ENCODE data around the gene BNIP5.

The BNIP5 gene

GRCh38 chr6:36336779-36337241, at the start of gene BNIP5:
BNIP5 (minus strand) TSS chr6:36336888; CDS start chr6:36330690, 6,198 bp downstream.
- DNase-seq: no peak

- DNase-seq: no peak
Measured at GRCh38 chr6:36384095-36384494, 47.4 kb upstream of the BNIP5 start.

DNA sequence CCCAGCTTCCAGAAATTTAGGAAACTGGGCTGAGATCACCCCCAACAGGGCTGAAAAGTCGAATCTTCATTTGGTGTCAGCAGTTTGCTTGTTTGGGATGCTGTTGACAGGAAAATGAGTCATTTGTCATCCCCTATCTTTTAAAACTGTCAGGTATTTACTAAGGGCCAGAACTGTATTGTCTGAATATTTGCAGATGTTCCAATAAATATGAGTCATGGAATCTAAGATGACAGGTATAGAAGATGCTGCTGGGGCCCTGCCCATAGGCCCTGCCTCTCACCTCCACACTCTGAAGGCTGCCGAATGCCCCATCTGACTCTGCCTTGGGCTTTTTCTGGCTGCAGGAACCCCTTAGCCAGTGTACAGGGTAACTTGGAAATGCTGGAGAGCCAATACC, 46.9 kb upstream of the BNIP5 start:
- peak; percentile 44 for DNase-seq

- DNase-seq: no peak
Measured at GRCh38 chr6:36382976-36383375, 46.3 kb upstream of the BNIP5 start.

DNA sequence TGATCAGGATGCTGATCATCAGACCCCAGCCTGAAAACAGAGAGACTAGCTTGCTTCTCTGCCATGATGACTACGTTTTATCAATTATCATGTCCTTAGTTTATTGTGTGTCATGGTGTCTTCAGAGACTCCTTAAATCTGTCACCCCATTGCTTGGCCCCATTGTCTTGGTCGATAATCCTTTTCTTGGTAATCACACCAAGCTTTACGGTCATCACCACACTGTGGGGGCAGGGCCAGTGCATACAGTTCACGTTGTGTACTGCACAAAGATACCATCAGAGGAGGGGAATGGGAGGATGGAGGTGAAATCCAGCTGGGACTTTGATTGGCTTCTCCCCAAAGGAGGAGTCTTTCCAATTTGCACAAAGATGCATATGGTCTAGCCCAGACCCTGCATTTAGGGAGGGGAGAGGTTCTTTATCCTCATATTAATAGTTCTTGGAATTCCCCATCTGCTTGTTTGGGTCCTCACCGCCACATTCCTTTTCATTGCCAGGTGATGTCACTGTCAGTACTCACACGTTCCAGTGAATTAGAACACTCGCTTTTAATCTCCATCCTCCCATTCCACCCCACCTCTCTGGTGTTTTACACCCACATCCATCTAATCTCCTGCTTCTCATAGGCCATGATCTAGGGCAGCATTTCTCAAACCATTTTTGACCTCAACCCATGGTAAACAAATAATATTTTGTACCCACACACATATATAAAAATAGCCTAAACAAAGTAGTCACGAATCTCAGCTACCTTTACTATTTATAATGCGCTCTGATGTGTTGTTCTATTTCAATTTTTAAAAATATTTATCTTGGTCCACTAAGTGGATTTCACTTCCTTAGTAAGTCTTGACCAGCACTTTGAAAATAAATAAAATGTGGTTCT, 45.1 kb upstream of the BNIP5 start:
- no peak for DNase-seq

GRCh38 chr6:36380166-36380565, 43.5 kb upstream of the BNIP5 start:
- no peak for DNase-seq

- DNase-seq: no peak
Measured at GRCh38 chr6:36378936-36379335, 42.2 kb upstream of the BNIP5 start.

DNA sequence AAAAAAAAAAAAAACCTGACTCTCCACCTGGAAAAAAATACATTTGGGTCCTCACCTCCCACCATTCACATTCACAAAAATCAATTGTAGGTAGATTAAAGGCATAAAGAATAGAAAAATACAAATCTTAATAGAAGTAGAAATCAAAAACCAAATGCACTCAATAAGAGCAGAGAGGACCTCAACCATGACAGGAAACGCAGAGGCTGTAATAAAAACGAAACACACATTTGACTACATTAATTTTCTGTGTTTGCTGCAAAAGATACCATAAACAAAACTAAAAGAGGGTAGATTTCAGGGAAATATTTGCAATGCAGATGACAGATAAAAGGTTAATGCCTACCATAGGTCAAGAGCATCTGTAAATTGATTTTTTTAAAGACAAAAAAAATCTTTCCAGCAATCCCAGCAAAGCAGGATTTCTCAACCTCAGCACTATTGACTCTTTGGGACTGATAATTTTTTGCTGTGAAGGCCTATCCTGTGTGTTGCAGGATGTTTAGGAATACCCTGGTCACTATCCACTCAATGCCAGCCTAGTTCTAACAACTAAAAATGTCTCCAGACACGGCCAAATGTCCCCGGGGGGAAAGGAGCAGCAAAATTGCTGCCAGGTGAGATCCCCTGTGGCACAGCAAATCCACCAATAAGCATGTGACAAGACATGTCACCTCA, 41.7 kb upstream of the BNIP5 start:
- no peak for DNase-seq

DNA sequence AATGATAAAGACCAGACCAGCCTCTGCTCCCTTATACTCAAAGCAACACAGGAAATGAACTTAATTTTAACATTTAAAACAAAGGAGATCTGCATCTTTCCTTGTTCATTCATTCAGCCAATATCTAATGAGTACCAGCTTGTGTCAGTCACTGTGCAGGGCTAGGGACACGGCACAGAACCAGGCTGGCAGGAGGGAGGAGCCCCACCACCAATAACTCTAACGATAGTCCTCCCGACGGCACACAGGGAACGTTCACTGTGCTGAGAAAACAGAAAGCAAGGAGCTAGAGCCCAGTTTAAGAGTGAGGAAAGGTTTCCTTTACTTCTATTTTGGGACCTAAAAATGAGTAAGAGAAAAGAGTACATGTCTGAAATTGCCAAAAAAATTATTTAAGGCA, 40.9 kb upstream of the BNIP5 start:
- no peak for DNase-seq

- DNase-seq: no peak
Measured at GRCh38 chr6:36376742-36377141, 40.1 kb upstream of the BNIP5 start.

DNA sequence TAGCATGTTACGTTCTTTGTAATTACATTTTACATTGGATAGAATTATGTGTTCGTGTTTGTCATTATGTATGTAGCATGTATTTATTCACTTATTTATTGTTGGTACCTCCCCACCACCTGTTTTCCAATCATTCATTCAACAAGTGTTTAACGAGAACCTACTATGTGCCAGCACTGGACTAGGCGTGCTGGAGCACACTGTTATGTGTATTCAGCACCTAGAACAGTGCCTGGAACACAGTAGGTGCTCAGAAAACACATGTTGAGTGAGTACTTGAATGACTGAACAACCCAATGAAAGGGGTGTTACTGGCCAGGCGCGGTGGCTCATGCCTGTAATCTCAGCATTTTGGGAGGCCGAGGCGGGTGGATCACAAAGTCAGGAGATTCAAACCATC, 39.5 kb upstream of the BNIP5 start:
- DNase-seq: no peak

- DNase-seq: no peak
Measured at GRCh38 chr6:36375644-36376155, 39.0 kb upstream of the BNIP5 start.

- no peak for DNase-seq
Measured at GRCh38 chr6:36374972-36375371, 38.3 kb upstream of the BNIP5 start.

- no peak for DNase-seq
Measured at GRCh38 chr6:36374194-36374593, 37.5 kb upstream of the BNIP5 start.

- DNase-seq: no peak
Measured at GRCh38 chr6:36373368-36374019, 36.8 kb upstream of the BNIP5 start.

- no peak for DNase-seq
Measured at GRCh38 chr6:36372088-36372487, 35.4 kb upstream of the BNIP5 start.

GRCh38 chr6:36371211-36371610, 34.5 kb upstream of the BNIP5 start:
- no peak for DNase-seq

- no peak for DNase-seq
Measured at GRCh38 chr6:36370638-36371037, 34.0 kb upstream of the BNIP5 start.

DNA sequence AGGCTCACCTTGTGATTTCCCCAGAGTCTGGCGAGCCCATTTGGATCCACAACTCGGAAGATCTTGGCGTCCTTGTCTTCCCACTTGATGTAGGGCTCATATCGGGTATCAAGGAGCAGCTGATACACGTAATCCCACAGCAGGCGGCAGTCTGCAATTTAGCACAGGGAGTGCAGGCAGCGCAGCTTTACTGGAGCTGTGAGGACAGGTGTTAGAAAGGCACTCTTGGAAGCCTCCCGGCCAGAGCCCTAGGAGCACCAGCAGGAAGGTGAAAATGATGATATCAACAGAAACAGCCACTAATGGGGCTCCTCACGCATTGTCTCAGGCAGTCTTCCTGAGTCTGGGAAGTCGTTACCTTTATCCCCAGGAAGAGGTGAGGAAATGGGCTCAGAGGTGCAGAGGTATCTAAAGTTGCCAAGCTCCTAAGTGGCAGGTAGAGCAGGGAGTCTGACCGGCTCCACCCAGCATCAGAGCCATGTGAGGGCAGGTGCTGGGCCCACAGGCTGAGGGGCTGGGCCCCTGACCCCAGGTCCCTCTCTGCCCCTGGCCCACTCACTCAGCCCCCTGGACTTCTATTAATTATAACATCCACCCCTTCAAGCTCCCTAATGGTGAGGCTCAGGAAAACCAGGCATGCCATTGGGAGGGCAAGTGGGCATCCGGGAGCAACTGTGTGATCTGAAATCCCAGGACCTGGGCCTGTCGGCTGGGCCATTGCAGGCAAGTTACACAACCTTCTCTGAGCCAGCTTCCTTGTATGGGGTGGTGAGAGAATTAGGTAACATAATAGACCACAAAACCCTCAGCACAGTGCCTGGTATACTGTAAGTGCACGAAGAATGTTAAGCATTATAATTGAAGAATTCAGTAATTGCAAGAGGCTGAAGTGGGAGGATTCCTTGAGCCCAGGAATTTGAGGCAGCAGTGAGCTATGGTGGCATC, 32.5 kb upstream of the BNIP5 start:
- no peak for DNase-seq

GRCh38 chr6:36368421-36368820, 31.7 kb upstream of the BNIP5 start:
- no peak for DNase-seq

DNA sequence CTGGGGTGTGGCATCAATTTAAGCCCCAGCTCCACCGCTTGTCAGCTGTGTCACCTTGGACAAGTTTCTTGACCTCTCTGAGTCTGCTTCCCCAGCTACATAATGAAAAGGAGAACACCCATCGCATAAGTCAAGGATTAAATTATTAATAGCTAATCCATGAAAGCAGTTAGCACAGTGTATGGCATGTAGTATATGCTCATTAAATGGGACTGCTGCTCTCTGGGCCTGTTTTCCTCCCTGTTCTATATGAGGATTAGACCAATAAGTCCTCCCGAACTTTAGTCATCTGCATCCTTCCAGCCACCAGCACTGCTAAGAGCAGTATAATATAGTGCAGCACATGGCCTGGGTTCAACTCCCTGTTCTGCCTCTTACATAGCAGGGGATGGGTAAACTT, 31.1 kb upstream of the BNIP5 start:
- no peak for DNase-seq

All from activated naive CD4-positive, alpha-beta T cell treated with Interleukin-2 at 50 U/mL for 16 hours (primary cell).